GM18861 (cell line): ENCODE results near the gene VDR.
A peak's percentile ranks its signal among the peaks of the same experiment; 100 is the strongest.

Source experiments
- ATAC-seq: cut with Tn5 transposase; IDR thresholded peaks from one replicate; pipeline ENCODE4 v1.9.1; 2021; ENCODE audit not compliant: unreplicated experiment

Gene VDR

GRCh38 chr12:47904713-47905709, at the start of gene VDR:
Gene VDR, minus strand, starts transcription at chr12:47904994. Its CDS starts 25,881 bp downstream, at chr12:47879113.
- ATAC-seq = peak; percentile 35

GRCh38 chr12:47954058-47954457, 49.3 kb upstream of the VDR start:
- ATAC-seq = no peak

DNA sequence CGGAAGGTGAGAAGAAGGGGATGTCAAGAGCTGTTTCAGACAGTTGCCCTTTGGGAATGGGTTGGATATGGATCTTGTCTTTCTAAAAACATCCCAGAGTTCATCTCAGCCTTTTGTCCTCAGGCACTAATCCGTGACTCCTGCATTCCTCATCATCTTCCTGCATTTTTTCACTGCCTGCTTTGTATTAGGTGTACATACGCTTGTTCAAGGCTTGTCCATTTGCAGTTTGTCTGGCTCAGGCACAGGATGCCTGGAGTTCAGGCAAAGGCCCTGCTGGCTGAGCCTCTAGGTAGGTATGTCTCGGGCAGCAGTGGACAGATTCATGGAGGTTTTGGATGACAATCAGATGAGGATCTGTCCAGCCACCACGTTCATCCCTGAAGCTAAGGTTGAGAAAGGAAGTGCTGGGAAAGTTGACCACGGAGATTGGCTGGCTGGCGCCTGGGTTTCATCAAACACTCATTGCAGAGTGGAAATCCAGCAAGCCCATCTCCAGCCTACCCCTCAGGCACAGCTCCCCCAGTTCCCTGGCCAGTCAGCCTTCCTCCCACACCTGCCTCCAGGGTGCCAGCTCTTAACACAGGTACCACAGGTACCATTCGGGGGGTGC, 46.2 kb upstream of the VDR start:
- no peak for ATAC-seq

DNA sequence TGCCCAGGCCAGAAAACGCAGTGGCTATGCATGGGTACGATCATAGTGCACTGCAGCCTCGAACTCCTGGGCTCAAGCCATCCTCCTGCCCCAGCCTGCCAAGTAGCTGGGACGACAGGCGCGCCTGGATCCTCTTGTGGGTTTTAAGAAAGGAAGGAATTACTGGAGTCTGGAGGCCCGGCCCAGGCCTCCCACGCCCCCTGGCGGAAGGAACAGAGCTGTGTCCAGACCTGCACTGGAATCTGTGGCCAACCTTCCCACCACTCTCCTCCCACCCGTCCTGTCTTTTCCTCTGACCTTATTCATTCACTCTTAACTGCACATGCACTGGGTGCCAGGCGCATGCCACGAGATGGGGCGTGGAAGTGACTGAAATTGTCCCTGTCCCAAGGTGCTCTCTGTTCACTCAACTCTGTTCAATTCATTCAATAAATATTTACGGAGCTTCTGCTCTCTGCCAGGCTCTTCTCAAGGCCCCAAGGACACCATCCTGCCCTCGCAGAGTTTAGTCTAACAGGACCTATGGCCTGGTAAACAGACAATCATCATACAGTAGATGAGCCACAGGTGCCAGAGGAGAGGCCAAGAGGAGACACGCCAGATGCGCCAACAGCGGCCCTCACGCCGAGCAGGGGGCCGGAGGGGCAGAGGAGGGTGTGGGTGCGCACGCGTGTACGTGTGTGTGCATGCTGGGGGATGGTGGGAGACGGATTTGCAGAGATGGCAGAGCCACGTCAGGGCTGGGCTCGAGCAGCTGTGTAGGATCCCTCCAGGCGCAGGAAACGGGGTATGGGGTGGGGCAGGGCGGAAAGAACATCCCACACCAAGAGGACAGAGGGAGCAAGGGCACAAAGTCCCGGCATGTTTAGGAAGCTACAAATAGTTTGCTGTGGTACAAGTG, 44.9 kb upstream of the VDR start:
- no peak for ATAC-seq

DNA sequence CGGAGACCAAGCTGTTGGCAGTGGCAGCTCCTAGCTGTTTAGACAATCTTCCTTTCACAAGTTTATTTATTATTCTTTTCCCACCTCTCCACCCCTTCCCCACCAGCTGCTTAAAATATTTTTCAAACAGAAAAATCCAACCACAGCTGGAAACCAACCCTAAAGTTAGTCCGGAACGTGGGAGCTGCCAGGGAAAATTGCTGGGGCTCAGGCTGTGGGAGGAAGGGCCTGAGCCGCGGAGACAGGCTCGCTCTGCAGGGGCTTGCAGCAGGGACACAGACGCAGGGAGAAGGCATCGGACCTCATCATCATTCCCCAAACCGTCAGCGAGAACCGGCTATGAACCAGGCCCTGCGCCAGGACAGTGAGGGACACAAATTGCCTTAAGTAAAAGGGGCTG, 42.5 kb upstream of the VDR start:
- ATAC-seq = no peak

GRCh38 chr12:47946413-47947323, 41.9 kb upstream of the VDR start:
- ATAC-seq = no peak

GRCh38 chr12:47945341-47945728, 40.5 kb upstream of the VDR start:
- no peak for ATAC-seq

DNA sequence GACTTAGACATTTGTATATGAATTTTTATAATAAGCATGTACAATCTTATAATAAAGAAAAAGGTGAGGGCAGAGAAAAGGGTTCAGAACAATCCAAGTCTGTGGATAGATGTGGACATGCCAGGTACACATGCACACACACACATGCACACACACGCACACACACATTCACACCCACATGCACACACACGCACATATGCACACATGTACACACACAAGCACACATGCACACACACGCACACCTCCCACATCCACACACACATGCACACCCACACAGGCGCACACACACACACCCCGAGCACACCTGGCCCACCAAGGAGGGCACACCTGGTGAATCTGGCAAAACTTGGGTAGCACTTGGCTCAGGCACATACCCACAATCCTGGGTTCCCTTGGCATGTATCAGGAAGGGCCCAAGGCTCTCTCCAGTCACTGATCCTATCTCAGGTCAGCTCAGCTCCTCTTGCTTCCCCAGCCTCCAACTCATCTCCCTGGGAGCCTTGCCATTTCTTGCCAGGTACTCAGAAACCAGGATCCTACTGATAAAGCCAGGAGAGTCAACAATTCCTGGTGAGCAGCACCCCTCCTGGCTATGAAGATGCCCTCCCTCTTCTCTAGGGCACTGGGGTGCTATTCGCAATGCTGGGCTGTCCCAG, 40.0 kb upstream of the VDR start:
- ATAC-seq = no peak

GRCh38 chr12:47943623-47944340, 39.0 kb upstream of the VDR start:
- ATAC-seq = no peak

- ATAC-seq = no peak
Measured at GRCh38 chr12:47942614-47943225, 37.9 kb upstream of the VDR start.

GRCh38 chr12:47941871-47942613, 37.2 kb upstream of the VDR start:
- ATAC-seq = no peak

DNA sequence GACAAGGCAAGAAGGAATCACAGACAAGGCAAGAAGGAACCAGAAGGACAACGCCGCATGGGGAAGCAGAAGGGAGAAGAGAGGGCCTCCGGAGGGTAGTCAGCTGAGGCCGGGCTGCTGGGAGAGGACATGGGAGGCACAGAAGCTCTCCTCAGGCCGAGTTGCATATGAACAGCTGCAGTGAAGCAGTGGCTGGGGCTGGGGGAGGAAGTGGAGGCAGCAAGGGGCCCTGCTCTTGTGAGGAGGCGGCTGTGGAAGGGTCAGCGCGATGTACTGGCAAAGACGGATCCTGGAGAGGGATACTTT, 36.6 kb upstream of the VDR start:
- no peak for ATAC-seq

GRCh38 chr12:47940773-47941474, 36.1 kb upstream of the VDR start:
- ATAC-seq = no peak

DNA sequence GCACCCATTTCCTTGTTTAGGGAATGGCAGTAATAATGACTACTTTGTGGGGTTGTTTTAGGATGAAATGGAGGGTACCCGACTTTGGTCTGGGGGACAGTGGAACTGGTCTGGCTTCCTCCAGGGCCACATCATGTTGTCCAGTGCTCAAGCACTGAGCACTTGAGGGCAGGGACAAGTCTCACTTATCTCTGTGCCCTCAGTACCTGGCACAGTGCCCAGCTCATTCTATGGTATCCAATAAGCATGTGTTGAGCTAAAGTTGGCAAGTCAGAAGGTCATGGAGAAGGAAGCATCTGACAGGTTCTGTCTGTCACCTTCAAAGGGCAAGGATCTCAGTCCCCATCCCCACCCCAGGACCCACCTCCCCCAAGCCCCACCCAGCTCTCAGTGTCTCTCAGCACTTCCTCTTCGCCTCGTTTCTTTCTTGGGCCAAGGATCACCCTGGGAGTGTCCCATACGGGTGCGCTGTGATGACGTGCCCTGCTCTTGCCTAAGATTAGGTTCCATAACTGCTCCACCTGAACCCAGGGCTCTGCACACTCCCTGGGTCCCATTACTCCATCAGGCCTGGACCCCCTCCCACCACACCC, 34.3 kb upstream of the VDR start:
- no peak for ATAC-seq

- ATAC-seq = no peak
Measured at GRCh38 chr12:47938594-47938993, 33.8 kb upstream of the VDR start.

DNA sequence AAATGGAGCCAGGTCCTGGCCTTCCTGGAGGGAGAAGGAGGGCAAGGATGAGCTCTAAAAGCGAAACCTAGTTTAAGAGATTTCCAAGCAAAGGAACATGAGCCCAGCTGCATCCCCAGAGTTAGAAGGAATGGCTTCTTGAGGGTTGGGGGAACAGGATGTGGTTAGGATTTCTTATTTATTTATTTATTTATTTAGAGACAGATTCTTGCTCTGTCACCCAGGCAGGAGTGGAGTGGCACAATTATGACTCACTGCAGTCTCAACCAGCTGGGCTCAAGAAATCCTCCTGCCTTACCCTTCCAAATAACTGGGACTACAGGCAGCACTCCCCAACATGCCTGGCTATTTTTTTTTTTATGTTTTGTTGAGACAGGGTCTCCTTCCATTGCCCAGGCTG, 33.3 kb upstream of the VDR start:
- no peak for ATAC-seq

DNA sequence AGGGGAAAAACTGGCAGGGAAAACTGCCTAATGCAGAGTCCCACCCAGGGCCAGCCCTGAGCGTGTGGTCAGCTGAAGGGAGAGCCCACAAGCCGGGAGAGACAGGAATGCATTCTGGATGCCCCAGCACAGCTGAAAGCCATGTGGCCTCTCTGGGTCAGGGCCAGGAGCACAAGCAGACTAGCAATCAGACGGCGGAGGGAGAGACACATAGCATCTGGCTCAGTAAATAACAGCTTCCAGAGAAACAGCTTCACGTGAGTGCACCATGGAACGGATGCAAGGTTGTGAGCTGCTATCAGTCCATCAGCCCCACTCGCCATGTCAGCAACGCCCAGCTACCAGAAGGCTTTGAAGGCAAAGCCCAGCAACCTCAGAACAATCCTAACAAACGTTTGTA, 30.4 kb upstream of the VDR start:
- no peak for ATAC-seq
